Measurements from ENCODE around the gene C11orf58.

GRCh38 chr11:16737818-16738192, 642 bp upstream of the C11orf58 start:
- TF ChIP-seq CTCF (IDR thresholded peaks at IDR 0.05; ENCODE audit: insufficient read depth, low read length) (no peak), POLR2AphosphoS5 (IDR thresholded peaks at IDR 0.05; ENCODE audit: low read depth) (no peak), GABPA (IDR thresholded peaks at IDR 0.05; ENCODE audit: low read depth) (no peak)
